AG09319 (cell line): ENCODE measurements around the gene ARL4A.
"Not testable (repeated sequence)": the region's sequence is repeated elsewhere in the genome, so short reads cannot be mapped to it uniquely, and the experiment has no call there.

ENCODE experiments used
- DNase-seq: peaks from one replicate; pipeline ENCODE4 v3.0.0-alpha.2; 2010; ENCODE audit warnings: low read depth; ENCODE audit errors: extremely low read depth
- TF ChIP-seq, protein P1 (sequence below): IDR thresholded peaks from 2 replicates; pipeline ENCODE4 v1.5.1; 2011; ENCODE audit warnings: low read depth, mild to moderate bottlenecking, inconsistent platforms, low read length, moderate library complexity

Gene ARL4A

DNA sequence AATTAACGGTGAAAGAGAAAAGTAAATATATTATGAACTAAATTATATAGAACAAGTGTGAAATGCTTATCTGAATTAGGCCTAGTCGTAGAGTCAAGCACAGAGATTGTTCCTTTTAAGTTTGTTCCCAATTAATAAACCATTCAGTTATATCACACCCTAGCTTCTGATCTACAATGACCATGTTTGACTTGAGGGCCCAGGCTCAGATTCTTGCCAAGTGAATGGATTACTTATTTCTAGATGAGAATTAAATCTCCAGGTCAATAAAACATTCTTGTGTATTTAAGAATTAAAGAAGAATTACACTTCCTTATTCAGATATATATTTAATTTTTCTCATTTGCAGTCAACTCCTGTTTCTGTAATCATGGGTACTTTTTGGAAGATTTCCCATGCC lies 37.4 kb upstream of the ARL4A start:
- no peak for DNase-seq
- TF ChIP-seq, protein P1, sequence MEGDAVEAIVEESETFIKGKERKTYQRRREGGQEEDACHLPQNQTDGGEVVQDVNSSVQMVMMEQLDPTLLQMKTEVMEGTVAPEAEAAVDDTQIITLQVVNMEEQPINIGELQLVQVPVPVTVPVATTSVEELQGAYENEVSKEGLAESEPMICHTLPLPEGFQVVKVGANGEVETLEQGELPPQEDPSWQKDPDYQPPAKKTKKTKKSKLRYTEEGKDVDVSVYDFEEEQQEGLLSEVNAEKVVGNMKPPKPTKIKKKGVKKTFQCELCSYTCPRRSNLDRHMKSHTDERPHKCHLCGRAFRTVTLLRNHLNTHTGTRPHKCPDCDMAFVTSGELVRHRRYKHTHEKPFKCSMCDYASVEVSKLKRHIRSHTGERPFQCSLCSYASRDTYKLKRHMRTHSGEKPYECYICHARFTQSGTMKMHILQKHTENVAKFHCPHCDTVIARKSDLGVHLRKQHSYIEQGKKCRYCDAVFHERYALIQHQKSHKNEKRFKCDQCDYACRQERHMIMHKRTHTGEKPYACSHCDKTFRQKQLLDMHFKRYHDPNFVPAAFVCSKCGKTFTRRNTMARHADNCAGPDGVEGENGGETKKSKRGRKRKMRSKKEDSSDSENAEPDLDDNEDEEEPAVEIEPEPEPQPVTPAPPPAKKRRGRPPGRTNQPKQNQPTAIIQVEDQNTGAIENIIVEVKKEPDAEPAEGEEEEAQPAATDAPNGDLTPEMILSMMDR = no peak

DNA sequence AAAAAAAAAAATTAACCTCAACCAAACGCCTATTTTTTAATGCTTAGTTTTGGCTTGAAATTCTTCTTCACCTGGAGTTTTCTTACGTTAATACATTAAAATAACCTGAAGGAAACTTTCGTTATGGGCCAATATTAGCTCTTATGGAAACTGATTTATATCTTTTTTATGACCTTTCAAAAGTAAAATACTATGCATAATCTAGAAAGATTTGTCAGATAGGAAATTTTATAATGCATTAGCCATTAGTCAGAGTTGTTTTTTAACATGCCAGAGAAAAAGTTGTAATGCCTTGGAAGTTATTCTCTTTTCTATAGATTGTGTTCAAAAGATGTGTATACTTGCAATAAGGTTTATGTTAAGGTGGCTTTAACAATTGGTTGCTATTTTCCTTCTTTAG lies 34.3 kb upstream of the ARL4A start:
- DNase-seq = no peak
- TF ChIP-seq, protein P1 = no peak

- no peak for DNase-seq
- TF ChIP-seq, protein P1 = no peak
These were observed 33.9 kb upstream of the ARL4A start for GRCh38 chr7:12653518-12653917.

GRCh38 chr7:12655161-12655560 lies 32.3 kb upstream of the ARL4A start:
- TF ChIP-seq, protein P1 = no peak
- no peak for DNase-seq

DNA sequence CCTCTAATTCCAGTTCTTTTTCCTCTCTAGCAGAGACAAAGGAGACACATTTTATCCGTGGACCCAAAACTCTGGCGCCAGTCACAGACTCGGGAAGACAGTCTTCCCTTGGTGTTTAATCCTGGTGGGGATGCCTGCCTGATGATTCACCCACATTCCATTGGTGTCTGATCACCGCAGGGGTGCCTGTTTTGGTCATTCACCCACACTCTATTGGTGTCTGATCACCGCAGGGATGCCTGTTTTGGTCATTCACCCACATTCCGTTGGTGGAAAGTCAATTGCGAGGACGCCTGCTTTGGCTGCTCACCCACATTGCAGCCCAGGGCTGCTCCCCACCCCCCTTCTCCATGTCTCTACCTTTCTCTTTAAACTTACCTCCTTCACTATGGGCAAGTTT lies 27.0 kb upstream of the ARL4A start:
- DNase-seq = not testable (repeated sequence)

GRCh38 chr7:12660986-12661385 lies 26.4 kb upstream of the ARL4A start:
- not testable (repeated sequence) for DNase-seq

DNA sequence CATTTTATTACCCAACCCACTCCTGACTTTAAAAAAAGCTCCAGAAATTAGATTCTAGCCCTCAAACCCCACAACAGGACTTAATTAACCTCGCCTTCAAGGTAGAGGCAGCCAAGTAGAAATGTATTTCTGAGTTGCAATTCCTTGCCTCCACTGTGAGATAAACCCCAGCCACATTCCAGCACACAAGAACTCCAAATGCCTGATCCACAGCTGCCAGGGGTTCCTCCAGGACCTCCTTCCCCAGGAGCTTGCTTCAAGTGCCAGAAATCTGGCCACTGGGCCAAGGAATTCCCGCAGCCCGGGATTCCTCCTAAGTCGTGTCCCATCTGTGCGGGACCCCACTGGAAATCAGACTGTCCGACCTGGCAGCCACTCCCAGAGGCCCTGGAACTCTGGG lies 25.9 kb upstream of the ARL4A start:
- no peak for DNase-seq
- TF ChIP-seq, protein P1 = no peak

DNA sequence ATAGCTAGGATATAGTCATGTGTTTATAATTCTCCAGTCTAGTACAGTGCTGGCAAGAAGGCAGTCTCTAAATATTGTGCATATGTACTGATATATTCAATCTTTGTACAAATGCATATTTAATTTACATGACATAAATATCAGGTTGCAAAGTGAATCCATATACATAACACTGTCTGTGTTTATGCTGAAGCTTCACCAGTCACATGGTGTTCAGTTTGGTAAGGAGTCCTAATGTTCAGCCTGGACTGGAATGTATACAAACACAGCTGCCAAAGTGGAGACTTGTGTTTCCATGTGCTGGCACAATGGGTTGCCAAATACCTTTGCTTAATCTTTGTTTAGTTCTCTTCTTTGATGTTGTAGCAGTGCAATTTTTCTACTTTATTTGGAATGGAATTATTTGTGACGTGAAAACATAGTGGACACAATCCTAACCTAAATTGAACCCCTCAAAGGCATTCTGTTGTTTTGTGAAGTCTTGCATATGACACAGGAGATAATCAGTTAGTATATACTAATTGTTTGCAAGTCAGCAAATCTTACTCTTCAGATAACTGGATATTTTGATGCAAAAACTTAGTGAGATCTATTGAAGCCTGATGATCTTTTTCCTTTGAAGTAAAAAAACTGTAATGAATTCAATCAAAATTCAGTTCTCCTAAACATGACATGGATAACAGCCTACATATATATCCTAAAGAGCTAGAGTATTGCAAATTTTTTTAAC lies 17.3 kb upstream of the ARL4A start:
- DNase-seq = peak; percentile 64
- TF ChIP-seq, protein P1 = no peak
